ENCODE measurements around the gene CAT.

The CAT gene

GRCh38 chr11:34407121-34407813 lies 31.5 kb upstream of the CAT start:
- Histone ChIP-seq H3K36me3 (ENCODE audit: control insufficient read depth, insufficient read depth, low read length) (no peaks in the 10 kb centered on the region), H3K27me3 (replicated peaks; ENCODE audit: control insufficient read depth, insufficient read depth, low read length, poor library complexity, severe bottlenecking) (peaks cover 7% of the 10 kb centered on the region), H3K27ac (ENCODE audit: insufficient read depth, low read length, poor library complexity, severe bottlenecking) (no peak overlapping the region), H3K4me1 (ENCODE audit: control insufficient read depth, insufficient read depth, low read length, poor library complexity, severe bottlenecking) (peaks cover 3% of the 10 kb centered on the region), H3K9me3 (ENCODE audit: control insufficient read depth, low read length) (no peaks in the 10 kb centered on the region), H3K4me3 (ENCODE audit: insufficient read depth, low read depth, low read length, poor library complexity, severe bottlenecking) (no peak overlapping the region)
- no peak for DNase-seq

- Histone ChIP-seq H3K36me3 (ENCODE audit: control insufficient read depth, insufficient read depth, low read length) (no peaks in the 10 kb centered on the region), H3K4me3 (ENCODE audit: insufficient read depth, low read depth, low read length, poor library complexity, severe bottlenecking) (no peak overlapping the region), H3K27ac (ENCODE audit: insufficient read depth, low read length, poor library complexity, severe bottlenecking) (no peak overlapping the region), H3K9me3 (ENCODE audit: control insufficient read depth, low read length) (no peaks in the 10 kb centered on the region), H3K4me1 (ENCODE audit: control insufficient read depth, insufficient read depth, low read length, poor library complexity, severe bottlenecking) (peaks cover 3% of the 10 kb centered on the region), H3K27me3 (replicated peaks; ENCODE audit: control insufficient read depth, insufficient read depth, low read length, poor library complexity, severe bottlenecking) (peaks cover 7% of the 10 kb centered on the region)
- DNase-seq: no peak
These were observed 30.1 kb upstream of the CAT start for GRCh38 chr11:34408580-34409172.

GRCh38 chr11:34411111-34411510 lies 27.6 kb upstream of the CAT start:
- Histone ChIP-seq H3K36me3 (ENCODE audit: control insufficient read depth, insufficient read depth, low read length) (no peaks in the 10 kb centered on the region), H3K27me3 (replicated peaks; ENCODE audit: control insufficient read depth, insufficient read depth, low read length, poor library complexity, severe bottlenecking) (peaks cover 7% of the 10 kb centered on the region), H3K27ac (ENCODE audit: insufficient read depth, low read length, poor library complexity, severe bottlenecking) (no peak overlapping the region), H3K9me3 (ENCODE audit: control insufficient read depth, low read length) (no peaks in the 10 kb centered on the region), H3K4me1 (ENCODE audit: control insufficient read depth, insufficient read depth, low read length, poor library complexity, severe bottlenecking) (no peaks in the 10 kb centered on the region), H3K4me3 (ENCODE audit: insufficient read depth, low read depth, low read length, poor library complexity, severe bottlenecking) (no peak overlapping the region)
- DNase-seq: no peak

- DNase-seq: no peak
- Histone ChIP-seq H3K9me3 (ENCODE audit: control insufficient read depth, low read length) (no peaks in the 10 kb centered on the region), H3K36me3 (ENCODE audit: control insufficient read depth, insufficient read depth, low read length) (no peaks in the 10 kb centered on the region), H3K4me1 (ENCODE audit: control insufficient read depth, insufficient read depth, low read length, poor library complexity, severe bottlenecking) (no peaks in the 10 kb centered on the region), H3K27ac (ENCODE audit: insufficient read depth, low read length, poor library complexity, severe bottlenecking) (no peak overlapping the region), H3K4me3 (ENCODE audit: insufficient read depth, low read depth, low read length, poor library complexity, severe bottlenecking) (no peak overlapping the region), H3K27me3 (replicated peaks; ENCODE audit: control insufficient read depth, insufficient read depth, low read length, poor library complexity, severe bottlenecking) (peaks cover 5% of the 10 kb centered on the region)
These were observed 26.9 kb upstream of the CAT start for GRCh38 chr11:34411791-34412190.

GRCh38 chr11:34413263-34413662 lies 25.5 kb upstream of the CAT start:
- H3K4me3 ChIP-seq (ENCODE audit: insufficient read depth, low read depth, low read length, poor library complexity, severe bottlenecking): no peak overlapping the region
- DNase-seq: no peak
- H3K4me1 ChIP-seq (ENCODE audit: control insufficient read depth, insufficient read depth, low read length, poor library complexity, severe bottlenecking): no peaks in the 10 kb centered on the region
- H3K36me3 ChIP-seq (ENCODE audit: control insufficient read depth, insufficient read depth, low read length): no peaks in the 10 kb centered on the region
- no peaks in the 10 kb centered on the region for H3K9me3 ChIP-seq (ENCODE audit: control insufficient read depth, low read length)
- H3K27ac ChIP-seq (ENCODE audit: insufficient read depth, low read length, poor library complexity, severe bottlenecking): no peak overlapping the region
- no peaks in the 10 kb centered on the region for H3K27me3 ChIP-seq (replicated peaks; ENCODE audit: control insufficient read depth, insufficient read depth, low read length, poor library complexity, severe bottlenecking)

- no peaks in the 10 kb centered on the region for H3K36me3 ChIP-seq (ENCODE audit: control insufficient read depth, insufficient read depth, low read length)
- no peaks in the 10 kb centered on the region for H3K27me3 ChIP-seq (replicated peaks; ENCODE audit: control insufficient read depth, insufficient read depth, low read length, poor library complexity, severe bottlenecking)
- H3K4me1 ChIP-seq (ENCODE audit: control insufficient read depth, insufficient read depth, low read length, poor library complexity, severe bottlenecking): no peaks in the 10 kb centered on the region
- DNase-seq: no peak
- H3K27ac ChIP-seq (ENCODE audit: insufficient read depth, low read length, poor library complexity, severe bottlenecking): no peak overlapping the region
- H3K9me3 ChIP-seq (ENCODE audit: control insufficient read depth, low read length): no peaks in the 10 kb centered on the region
- H3K4me3 ChIP-seq (ENCODE audit: insufficient read depth, low read depth, low read length, poor library complexity, severe bottlenecking): no peak overlapping the region
These were observed 23.2 kb upstream of the CAT start for GRCh38 chr11:34415538-34415937.

GRCh38 chr11:34416088-34416487 lies 22.6 kb upstream of the CAT start:
- Histone ChIP-seq H3K4me1 (ENCODE audit: control insufficient read depth, insufficient read depth, low read length, poor library complexity, severe bottlenecking) (no peaks in the 10 kb centered on the region), H3K9me3 (ENCODE audit: control insufficient read depth, low read length) (no peaks in the 10 kb centered on the region), H3K36me3 (ENCODE audit: control insufficient read depth, insufficient read depth, low read length) (no peaks in the 10 kb centered on the region), H3K27me3 (replicated peaks; ENCODE audit: control insufficient read depth, insufficient read depth, low read length, poor library complexity, severe bottlenecking) (no peaks in the 10 kb centered on the region), H3K4me3 (ENCODE audit: insufficient read depth, low read depth, low read length, poor library complexity, severe bottlenecking) (no peak overlapping the region), H3K27ac (ENCODE audit: insufficient read depth, low read length, poor library complexity, severe bottlenecking) (no peak overlapping the region)
- DNase-seq: no peak

GRCh38 chr11:34416766-34417165 lies 22.0 kb upstream of the CAT start:
- H3K4me3 ChIP-seq (ENCODE audit: insufficient read depth, low read depth, low read length, poor library complexity, severe bottlenecking): no peak overlapping the region
- no peak overlapping the region for H3K27ac ChIP-seq (ENCODE audit: insufficient read depth, low read length, poor library complexity, severe bottlenecking)
- H3K36me3 ChIP-seq (ENCODE audit: control insufficient read depth, insufficient read depth, low read length): no peaks in the 10 kb centered on the region
- H3K4me1 ChIP-seq (ENCODE audit: control insufficient read depth, insufficient read depth, low read length, poor library complexity, severe bottlenecking): no peaks in the 10 kb centered on the region
- H3K27me3 ChIP-seq (replicated peaks; ENCODE audit: control insufficient read depth, insufficient read depth, low read length, poor library complexity, severe bottlenecking): no peaks in the 10 kb centered on the region
- no peak for DNase-seq
- H3K9me3 ChIP-seq (ENCODE audit: control insufficient read depth, low read length): no peaks in the 10 kb centered on the region

- Histone ChIP-seq H3K9me3 (ENCODE audit: control insufficient read depth, low read length) (no peaks in the 10 kb centered on the region), H3K27ac (ENCODE audit: insufficient read depth, low read length, poor library complexity, severe bottlenecking) (no peak overlapping the region), H3K27me3 (replicated peaks; ENCODE audit: control insufficient read depth, insufficient read depth, low read length, poor library complexity, severe bottlenecking) (no peaks in the 10 kb centered on the region), H3K36me3 (ENCODE audit: control insufficient read depth, insufficient read depth, low read length) (no peaks in the 10 kb centered on the region), H3K4me1 (ENCODE audit: control insufficient read depth, insufficient read depth, low read length, poor library complexity, severe bottlenecking) (no peaks in the 10 kb centered on the region), H3K4me3 (ENCODE audit: insufficient read depth, low read depth, low read length, poor library complexity, severe bottlenecking) (no peak overlapping the region)
- no peak for DNase-seq
These were observed 21.5 kb upstream of the CAT start for GRCh38 chr11:34417202-34417601.

GRCh38 chr11:34419158-34419557 lies 19.6 kb upstream of the CAT start:
- no peak for DNase-seq
- no peaks in the 10 kb centered on the region for H3K36me3 ChIP-seq (ENCODE audit: control insufficient read depth, insufficient read depth, low read length)
- no peak overlapping the region for H3K4me3 ChIP-seq (ENCODE audit: insufficient read depth, low read depth, low read length, poor library complexity, severe bottlenecking)
- H3K27me3 ChIP-seq (replicated peaks; ENCODE audit: control insufficient read depth, insufficient read depth, low read length, poor library complexity, severe bottlenecking): no peaks in the 10 kb centered on the region
- H3K9me3 ChIP-seq (ENCODE audit: control insufficient read depth, low read length): no peaks in the 10 kb centered on the region
- no peaks in the 10 kb centered on the region for H3K4me1 ChIP-seq (ENCODE audit: control insufficient read depth, insufficient read depth, low read length, poor library complexity, severe bottlenecking)
- H3K27ac ChIP-seq (ENCODE audit: insufficient read depth, low read length, poor library complexity, severe bottlenecking): no peak overlapping the region

Data from effector memory CD4-positive, alpha-beta T cell (primary cell).